ENCODE data around the gene HINT3.
A peak's percentile ranks its signal among the peaks of the same experiment; 100 is the strongest.
"Not testable (repeated sequence)": the region's sequence is repeated elsewhere in the genome, so short reads cannot be mapped to it uniquely, and the experiment has no call there.

The HINT3 gene

DNA sequence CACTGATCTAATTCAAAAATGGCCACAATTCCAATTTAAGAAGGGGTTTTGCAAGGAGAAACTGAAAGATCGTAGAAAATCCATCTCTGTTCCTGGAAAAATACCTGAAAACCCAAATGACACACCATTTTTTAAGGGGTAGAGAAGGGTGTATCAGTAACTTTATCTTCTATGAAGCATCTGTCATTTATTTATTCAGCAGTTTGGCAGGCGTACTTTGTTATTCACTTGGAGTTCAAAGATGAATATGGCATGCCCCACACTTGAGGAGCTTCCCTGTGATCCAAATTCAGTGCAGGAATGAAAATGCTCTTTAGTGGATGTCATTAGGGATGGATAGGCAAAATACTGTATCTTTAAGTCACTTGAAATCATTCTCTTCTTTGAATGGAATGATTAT is 7.2 kb downstream of the HINT3 start:
- DNase-seq: no peak

DNA sequence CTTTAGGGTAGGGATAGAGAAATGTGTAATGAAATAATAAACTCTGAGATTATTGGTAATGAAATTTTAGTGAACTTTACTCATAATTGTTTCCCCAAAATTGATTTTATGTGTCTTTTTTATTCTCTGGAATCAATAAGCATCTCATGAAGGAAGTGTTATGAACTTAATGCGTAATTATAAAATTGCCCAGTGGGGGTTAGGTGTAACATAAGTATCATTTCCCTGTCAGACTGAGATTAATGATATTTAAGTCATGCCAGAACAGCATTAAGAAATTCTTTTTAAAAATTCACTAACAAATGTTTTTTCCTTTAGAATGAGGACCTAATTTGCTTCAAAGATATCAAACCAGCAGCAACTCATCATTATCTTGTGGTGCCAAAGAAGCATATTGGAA is 10.0 kb downstream of the HINT3 start:
- no peak for DNase-seq

- DNase-seq: no peak
Observed at GRCh38 chr6:125968493-125968892, 11.9 kb downstream of the HINT3 start.

DNA sequence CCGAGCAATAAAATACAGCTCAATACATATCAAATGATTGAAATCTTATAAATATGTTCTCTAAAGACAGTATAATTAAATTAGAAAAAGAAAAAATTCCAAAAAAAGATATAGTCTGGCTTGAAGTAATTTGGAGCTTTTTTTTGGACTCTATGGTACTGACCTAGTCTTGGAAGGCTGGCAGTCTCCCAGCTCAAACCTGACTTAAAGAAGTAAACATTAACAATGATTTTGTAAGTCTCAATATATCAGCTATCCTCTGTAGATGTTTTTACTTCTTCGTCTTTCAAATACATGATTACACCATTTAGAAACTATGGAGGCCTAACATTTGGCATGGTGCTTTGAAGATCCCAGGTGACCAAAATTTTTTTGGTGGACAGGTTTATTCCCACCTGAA is 14.2 kb downstream of the HINT3 start:
- no peak for DNase-seq

- not testable (repeated sequence) for DNase-seq
Observed at GRCh38 chr6:125972478-125972877, 15.9 kb downstream of the HINT3 start.

DNA sequence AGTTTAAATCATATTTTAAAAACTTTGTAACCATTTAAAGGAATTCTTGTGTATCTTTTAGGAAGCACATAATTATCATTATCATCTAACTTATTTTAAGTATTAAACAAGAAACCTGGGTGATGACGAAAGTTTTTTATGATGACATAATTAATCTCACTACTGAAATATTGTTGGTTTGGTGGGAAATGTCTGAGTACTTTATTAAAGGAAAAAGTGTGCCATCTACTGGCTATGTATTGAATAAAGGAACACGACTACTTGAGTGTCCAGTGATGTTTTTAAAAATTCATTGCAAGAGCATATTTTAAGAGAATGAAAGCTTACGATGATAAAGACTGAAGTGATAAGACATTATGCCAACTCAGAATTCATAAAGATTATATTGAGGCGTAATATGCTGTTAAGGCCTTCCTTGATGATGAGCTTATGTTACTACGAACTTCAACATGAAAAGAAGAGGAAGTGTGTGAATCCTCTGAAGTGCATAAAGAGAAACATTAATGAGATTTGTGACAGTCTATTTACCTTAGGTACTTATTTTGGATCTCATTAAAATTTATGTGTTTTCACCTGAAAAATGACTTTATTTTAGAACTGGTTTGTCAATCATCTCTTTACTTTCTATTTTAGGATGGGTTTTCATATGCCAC is 17.8 kb downstream of the HINT3 start:
- DNase-seq: peak; percentile 30

DNA sequence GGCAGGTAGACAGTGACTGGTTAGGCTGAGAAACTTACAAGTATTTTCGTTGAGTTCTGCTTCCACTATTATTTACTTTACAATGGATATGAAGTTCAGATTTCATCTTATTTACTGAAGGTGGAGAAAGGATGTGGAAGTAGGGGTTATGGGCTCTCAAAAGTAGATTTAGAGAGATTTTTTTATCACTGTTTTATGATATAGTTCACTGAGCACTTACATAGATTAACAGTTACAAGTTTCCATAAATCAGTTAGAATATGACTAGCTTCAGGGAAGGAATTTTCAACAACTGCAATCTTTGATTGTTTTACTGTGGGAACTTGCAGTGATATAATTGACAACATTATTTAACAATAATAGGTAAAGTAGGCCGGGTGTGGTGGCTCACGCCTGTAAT is 22.5 kb downstream of the HINT3 start:
- no peak for DNase-seq

- DNase-seq: no peak
Observed at GRCh38 chr6:125981571-125982185, 25.1 kb downstream of the HINT3 start.

DNA sequence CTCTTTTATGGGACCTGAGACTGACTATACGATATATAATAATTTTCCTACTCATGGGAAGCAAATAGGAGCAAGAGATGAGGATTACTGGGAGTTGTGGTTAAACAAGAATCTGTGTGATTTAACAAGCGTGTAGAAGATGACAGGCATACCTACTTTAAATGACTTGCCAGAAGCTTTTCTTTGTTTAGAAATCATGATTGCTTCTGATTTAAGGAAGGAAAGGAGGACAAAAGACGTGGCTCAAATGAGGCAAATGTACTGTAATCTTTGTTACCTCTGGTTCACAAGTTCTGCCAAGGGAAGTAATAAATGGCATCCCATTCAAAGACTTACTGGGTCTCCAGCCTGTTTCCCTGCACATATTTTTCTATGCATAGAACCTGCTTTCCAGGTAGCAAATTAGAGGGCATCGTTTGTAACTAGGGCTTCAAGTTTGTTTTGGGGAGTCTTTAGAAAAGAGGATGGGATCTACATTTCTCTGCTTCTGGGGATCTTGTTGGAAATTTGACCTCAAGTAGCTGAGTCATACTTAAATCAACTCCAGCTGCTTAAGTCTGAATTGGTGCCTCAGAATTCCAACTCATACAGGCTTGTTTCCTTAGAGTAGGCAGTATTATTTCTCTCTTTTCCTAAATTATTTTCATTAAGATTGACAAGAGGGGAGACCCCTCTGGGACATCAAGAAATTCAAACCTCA is 26.8 kb downstream of the HINT3 start:
- DNase-seq: no peak

DNA sequence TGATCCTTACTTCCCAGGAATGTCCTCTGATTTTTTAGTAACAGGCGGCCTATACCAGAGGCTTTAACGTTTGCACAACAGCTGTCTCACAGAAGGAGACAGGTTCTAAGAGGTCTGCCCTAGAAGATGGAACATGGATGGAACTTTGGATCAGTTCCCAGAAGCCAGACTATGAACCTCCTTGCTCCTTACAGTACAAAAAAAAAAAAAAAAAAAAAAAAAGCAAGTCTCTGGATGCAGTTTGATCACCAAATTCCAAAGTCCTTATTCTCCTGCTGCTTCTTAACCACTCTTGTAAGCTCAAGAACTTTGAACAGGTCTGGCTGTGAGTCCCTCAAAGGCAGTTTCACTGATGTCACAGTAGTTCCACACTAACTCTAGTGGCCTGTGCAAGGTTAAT is 27.7 kb downstream of the HINT3 start:
- DNase-seq: no peak

GRCh38 chr6:125985522-125985921 is 29.0 kb downstream of the HINT3 start:
- no peak for DNase-seq

GRCh38 chr6:125985979-125986300 is 29.4 kb downstream of the HINT3 start:
- no peak for DNase-seq

DNA sequence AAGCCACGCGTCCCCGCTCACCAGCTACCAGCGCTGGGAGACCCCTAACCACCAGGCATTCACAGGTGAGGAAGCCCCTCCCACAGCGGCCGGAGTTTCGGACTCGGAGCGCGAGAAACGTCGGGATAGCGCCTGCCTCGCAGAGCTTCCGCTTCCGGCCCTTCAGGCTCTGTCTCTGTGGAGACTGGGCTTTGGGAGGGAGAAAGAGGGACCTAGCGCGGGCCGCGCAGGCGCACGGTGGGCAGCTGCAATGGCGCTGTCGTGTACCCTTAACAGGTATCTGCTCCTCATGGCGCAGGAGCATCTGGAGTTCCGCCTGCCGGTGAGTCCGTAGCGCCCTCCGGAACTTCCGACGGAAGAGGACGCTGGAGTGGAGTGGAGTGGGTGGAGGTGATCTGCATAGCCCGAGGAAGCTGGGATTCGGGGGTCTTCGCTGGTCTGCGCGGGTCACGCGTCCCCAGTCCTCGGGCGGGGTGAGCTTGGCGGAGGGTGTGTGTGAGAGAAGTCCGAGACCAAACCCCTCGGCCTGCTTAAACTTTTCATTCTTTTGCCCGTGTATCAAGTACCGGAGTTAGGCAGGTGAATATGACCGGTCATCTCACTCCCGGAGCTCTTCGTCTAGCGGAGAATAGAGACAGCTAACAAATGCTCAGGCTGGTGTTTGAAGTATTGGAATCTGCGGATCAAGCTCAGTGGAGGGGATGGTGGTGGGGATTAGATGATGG is 29.9 kb downstream of the HINT3 start, which contains the start of gene TRMT11:
Gene TRMT11 (plus strand): TSS at position 240 of the 725 bp plus-strand sequence. CDS start 11 bp downstream, at position 251.
- peak; percentile 73 for DNase-seq

DNA sequence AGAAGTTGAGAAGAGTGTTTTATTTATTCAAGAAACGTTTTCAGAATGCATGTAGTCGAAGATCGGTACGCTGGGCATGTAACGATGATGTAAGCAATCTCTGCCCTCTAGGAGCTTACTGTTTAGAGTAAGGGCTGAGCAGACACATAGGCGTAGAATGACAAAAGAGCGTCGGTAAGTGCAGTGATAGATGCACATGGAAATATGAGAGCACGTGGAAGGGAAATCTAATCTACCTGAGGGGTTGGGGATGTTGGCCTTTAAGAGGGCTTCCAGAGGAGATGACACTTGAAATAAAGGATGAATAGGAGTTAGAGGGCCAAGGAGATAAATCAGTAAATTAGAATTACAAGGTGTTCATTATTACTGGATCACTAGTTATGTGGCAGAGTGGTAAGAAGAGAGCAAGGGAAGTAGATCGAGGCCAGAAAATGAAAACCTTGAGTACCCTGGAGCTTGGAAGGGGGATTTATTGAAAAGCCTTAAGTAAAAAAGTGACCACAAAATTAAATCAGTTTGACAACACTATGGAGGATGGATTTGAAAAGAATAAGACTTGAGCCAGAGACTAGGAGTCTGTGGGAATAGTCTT is 30.6 kb downstream of the HINT3 start:
- no peak for DNase-seq

GRCh38 chr6:125988280-125988679 is 31.7 kb downstream of the HINT3 start:
- no peak for DNase-seq

DNA sequence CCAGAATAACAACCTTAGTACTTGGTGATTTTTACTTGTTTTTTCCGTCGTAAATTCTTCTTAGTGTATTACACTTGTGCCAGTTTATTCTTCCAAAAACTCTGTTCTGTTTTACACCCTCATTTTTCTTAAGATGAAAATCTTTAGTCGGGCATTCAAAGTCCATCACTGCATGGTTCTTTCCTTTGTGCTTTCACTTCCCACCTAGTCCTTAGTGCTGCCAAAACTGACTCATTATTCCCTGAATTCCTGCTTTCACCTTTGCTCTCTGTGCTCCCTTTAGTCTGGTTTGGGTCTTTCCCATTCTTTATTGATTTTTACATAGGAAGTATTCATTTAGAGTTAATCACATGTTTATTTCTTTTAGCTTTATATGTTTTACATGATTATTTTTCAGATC is 33.1 kb downstream of the HINT3 start:
- no peak for DNase-seq

GRCh38 chr6:125991653-125992052 is 35.1 kb downstream of the HINT3 start:
- DNase-seq: no peak

DNA sequence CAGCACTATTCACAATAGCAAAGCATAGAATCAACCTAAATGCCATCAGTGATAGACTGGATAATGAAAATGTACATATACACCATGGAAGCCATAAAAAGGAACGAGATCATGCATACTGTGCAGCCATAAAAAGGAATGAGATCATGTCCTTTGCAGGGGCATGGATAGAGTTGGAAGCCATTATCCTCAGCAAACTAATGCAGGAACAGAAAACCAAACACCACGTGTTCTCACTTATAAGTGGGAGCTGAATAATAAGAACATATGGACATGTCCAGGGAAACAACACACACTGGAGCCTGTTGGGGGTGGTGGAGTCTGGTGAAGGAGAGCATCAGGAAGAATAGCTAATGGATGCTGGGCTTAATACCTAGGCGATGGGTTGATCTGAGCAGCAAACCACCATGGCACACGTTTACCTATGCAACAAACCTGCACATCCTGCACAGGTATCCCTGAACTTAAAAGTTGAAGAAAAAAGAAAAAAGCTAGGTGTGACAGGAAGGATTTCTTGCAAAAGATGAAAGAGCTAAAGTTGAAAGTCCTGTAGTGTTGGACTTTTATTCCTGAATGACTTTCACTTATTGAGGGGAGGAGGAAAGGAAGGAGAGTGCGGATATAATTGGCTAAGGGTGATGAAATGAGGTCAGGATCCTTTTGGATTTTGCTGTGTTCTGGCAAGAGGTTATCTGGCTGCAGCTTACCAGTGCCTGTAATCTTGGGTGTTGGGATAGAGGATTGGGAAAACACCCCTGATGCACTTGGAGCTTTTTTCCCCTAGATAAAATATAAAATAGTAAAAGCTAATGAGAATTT is 38.3 kb downstream of the HINT3 start:
- DNase-seq: no peak

GRCh38 chr6:125995972-125996580 is 39.5 kb downstream of the HINT3 start:
- DNase-seq: peak; percentile 24

- DNase-seq: no peak
Observed at GRCh38 chr6:126002755-126003679, 46.4 kb downstream of the HINT3 start.

DNA sequence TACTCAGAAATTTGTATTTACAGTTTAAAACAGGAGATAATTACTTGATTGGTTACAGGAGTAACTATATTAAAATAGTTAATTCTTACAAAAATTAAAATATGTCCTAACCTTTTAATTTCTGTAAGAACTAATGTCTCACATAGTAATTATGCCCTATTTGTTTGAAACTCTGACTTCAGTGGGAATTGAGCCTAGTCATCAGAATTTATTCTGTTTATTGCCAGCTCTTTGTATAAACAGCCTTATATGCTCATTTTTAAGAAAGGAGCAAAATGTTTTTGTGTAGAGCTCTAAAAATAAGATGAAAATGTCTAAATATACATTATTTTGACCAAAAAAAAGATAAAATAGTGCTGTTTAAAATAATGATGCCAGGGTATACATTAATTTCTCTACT is 51.2 kb downstream of the HINT3 start:
- no peak for DNase-seq

All from GF-D8 (cell line).